Mesendoderm (in vitro differentiated cells): Measurements from ENCODE around the gene PROZ.

Experiments used
- DNase-seq: peaks from one replicate; pipeline ENCODE4 v3.0.0; 2013
- H2AK5ac ChIP-seq: 2 replicates; pipeline ENCODE4 v1.6.1; 2013; ENCODE audit warnings: low read length, inconsistent platforms
- H2BK120ac ChIP-seq: 2 replicates; pipeline ENCODE4 v1.6.1; 2013; ENCODE audit warnings: low read depth, mild to moderate bottlenecking, low read length, moderate library complexity, mixed read lengths
- H2BK15ac ChIP-seq: replicated peaks from 2 replicates; pipeline ENCODE4 v1.6.1; 2013; ENCODE audit warnings: low read depth, mild to moderate bottlenecking, moderate library complexity
- H2BK5ac ChIP-seq: 2 replicates; pipeline ENCODE4 v1.6.1; 2013; ENCODE audit warnings: low read length, inconsistent platforms
- H3K18ac ChIP-seq: 2 replicates; pipeline ENCODE4 v1.6.1; 2013; ENCODE audit warnings: mild to moderate bottlenecking, low read length, mixed read lengths
- H3K23ac ChIP-seq: one replicate; pipeline ENCODE4 v1.6.1; 2013; ENCODE audit warnings: low read length
- H3K27ac ChIP-seq: 2 replicates; pipeline ENCODE4 v1.5.1; 2013; ENCODE audit warnings: low read depth, mild to moderate bottlenecking, inconsistent platforms, low read length, moderate library complexity
- H3K27me3 ChIP-seq: 2 replicates; pipeline ENCODE4 v1.6.1; 2013; ENCODE audit warnings: low read length, control low read depth, mild to moderate bottlenecking, inconsistent platforms; ENCODE audit not compliant: insufficient read depth, poor library complexity
- H3K36me3 ChIP-seq: 2 replicates; pipeline ENCODE4 v1.6.1; 2013; ENCODE audit warnings: low read length, inconsistent platforms; ENCODE audit not compliant: control insufficient read depth, insufficient read depth
- H3K4ac ChIP-seq: one replicate; pipeline ENCODE4 v1.6.1; 2013; ENCODE audit warnings: low read depth, mild to moderate bottlenecking, low read length, moderate library complexity
- H3K4me1 ChIP-seq: 2 replicates; pipeline ENCODE4 v1.6.1; 2013; ENCODE audit warnings: low read depth, low read length, inconsistent platforms; ENCODE audit not compliant: control insufficient read depth
- H3K4me2 ChIP-seq: 2 replicates; pipeline ENCODE4 v1.6.1; 2013; ENCODE audit warnings: low read length
- H3K4me3 ChIP-seq: 2 replicates; pipeline ENCODE4 v1.5.1; 2013; ENCODE audit warnings: mild to moderate bottlenecking, low read length
- H3K56ac ChIP-seq: one replicate; pipeline ENCODE4 v1.6.1; 2013; ENCODE audit warnings: low read length
- H3K79me1 ChIP-seq: 2 replicates; pipeline ENCODE4 v1.6.1; 2013; ENCODE audit warnings: low read length, inconsistent platforms
- H3K79me2 ChIP-seq: 2 replicates; pipeline ENCODE4 v1.6.1; 2013; ENCODE audit warnings: mild to moderate bottlenecking, low read length; ENCODE audit not compliant: control insufficient read depth, insufficient read depth
- H3K9ac ChIP-seq: 2 replicates; pipeline ENCODE4 v1.6.1; 2013; ENCODE audit warnings: low read length, inconsistent platforms
- H4K5ac ChIP-seq: one replicate; pipeline ENCODE4 v1.6.1; 2013; ENCODE audit warnings: low read length
- H4K8ac ChIP-seq: one replicate; pipeline ENCODE4 v1.6.1; 2013; ENCODE audit warnings: low read depth, mild to moderate bottlenecking, control low read depth, low read length, moderate library complexity
- WGBS: extraction: QIAGEN DNeasy Blood & Tissue Kit; methylation state at CpG from one replicate; pipeline ENCODE4 v1.1.7; 2013; ENCODE audit warnings: low lambda C conversion rate, missing lambda C conversion rate; ENCODE audit not compliant: insufficient coverage; ENCODE audit errors: extremely low coverage; 5-methylcytosine and 5-hydroxymethylcytosine counted together

Gene PROZ

DNA sequence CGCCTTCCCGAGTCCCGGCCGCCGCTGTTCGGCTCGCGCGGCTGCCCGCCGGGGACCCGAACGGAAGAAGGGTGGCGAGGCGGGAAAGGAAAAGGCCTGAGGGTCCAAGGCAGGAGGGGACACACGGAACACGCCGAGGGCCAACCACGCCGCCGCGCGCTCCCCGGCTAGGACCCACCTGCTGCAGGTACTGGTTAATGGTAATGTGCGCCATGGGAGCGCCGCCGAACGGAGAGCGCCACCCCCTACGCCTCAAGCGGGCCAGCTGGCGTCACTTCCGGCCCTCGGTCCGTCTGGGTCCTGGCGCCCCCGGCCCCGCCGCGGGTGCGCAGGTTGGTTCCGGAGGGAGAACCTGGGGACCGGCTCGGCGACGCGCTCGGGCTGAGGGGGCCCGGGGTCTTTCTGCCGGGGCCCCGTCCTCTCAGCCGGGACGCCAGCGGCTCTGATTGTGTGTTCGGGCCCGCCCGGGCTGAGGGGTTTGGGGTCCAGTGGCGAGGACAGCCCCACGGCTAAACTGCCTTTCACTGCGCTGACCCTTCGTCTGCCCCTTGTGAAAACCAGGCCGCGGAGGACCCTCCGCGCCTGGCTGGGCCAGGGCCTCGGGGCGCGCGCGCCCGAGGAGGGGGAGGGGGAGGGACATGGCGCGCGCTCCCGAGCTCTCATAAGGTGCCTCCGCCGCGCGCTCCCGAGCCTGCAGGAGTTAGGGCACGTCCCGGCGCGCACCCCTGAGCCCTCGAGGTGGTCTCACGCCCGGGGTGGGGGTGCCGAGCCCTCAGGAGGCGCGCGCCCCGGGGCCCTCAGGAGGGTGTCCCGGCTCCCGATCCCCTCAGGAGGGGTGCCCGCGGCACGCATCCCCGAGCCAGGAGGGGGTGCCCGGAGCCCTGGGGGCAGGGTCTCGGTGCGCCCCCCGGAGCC, 50.2 kb downstream of the PROZ start, which contains the start of gene PCID2:
TSS of gene PCID2 (minus strand) at position 249 of the 915 bp plus-strand sequence. CDS start at position 214, 35 bp downstream.
- peaks cover 3% of the 10 kb centered on the region for H3K4me1 ChIP-seq
- peak within 1 kb of the TSS; percentile 93 for H3K9ac ChIP-seq
- peak within 1 kb of the TSS; percentile 5 for H4K8ac ChIP-seq
- peak within 1 kb of the TSS; percentile 54 for H2BK5ac ChIP-seq
- H3K4me2 ChIP-seq, result peak within 1 kb of the TSS; percentile 54
- WGBS, result no CpG with 5 or more reads among the region's 103 CpGs
- peaks cover 9% of the 10 kb centered on the region for H3K79me1 ChIP-seq
- peak within 1 kb of the TSS; percentile 98 for H3K27ac ChIP-seq
- H3K56ac ChIP-seq, result peak within 1 kb of the TSS; percentile 96
- no peak within 1 kb of the TSS for H2BK15ac ChIP-seq
- DNase-seq, result peak; percentile 97
- no peak within 1 kb of the TSS for H2AK5ac ChIP-seq
- no peak within 1 kb of the TSS for H3K23ac ChIP-seq
- H2BK120ac ChIP-seq, result peak within 1 kb of the TSS; percentile 93
- H3K79me2 ChIP-seq, result peaks cover 80% of the 10 kb centered on the region
- H3K18ac ChIP-seq, result peak within 1 kb of the TSS; percentile 100
- H3K27me3 ChIP-seq, result no peaks in the 10 kb centered on the region
- no peak within 1 kb of the TSS for H4K5ac ChIP-seq
- peak within 1 kb of the TSS; percentile 83 for H3K4me3 ChIP-seq
- H3K36me3 ChIP-seq, result no peaks in the 10 kb centered on the region
- H3K4ac ChIP-seq, result peak within 1 kb of the TSS; percentile 99

DNA sequence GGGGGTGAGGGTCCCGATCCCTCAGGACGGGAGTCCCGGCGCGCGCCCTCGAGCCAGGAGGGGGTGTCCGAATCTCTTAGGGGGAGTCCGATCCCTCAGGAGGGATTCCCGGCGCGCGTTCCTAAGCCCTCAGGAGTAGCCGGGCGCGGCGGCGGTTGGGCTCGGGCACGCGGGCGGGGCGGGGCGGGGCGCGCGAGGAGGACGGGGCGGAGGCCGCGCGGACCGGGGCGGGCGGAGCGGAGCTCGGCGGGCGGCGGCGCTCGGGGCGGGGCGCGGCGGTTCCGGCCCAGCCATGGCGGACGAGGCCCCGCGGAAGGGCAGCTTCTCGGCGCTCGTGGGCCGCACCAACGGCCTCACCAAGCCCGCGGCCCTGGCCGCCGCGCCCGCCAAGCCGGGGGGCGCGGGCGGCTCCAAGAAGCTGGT, 50.9 kb downstream of the PROZ start, which contains the start of gene CUL4A:
TSS of gene CUL4A (plus strand) at position 278 of the 423 bp plus-strand sequence. CDS start at position 293, 15 bp downstream.
- Histone ChIP-seq H3K27ac (peak within 1 kb of the TSS; percentile 98), H3K18ac (peak within 1 kb of the TSS; percentile 100), H2AK5ac (no peak within 1 kb of the TSS), H2BK120ac (peak within 1 kb of the TSS; percentile 93), H2BK5ac (peak within 1 kb of the TSS; percentile 54), H3K9ac (peak within 1 kb of the TSS; percentile 93), H3K4me2 (peak within 1 kb of the TSS; percentile 58), H4K8ac (peak within 1 kb of the TSS; percentile 5), H4K5ac (no peak within 1 kb of the TSS), H3K79me2 (peaks cover 80% of the 10 kb centered on the region), H2BK15ac (no peak within 1 kb of the TSS), H3K4me3 (peak within 1 kb of the TSS; percentile 83), H3K56ac (peak within 1 kb of the TSS; percentile 96), H3K36me3 (no peaks in the 10 kb centered on the region), H3K4ac (peak within 1 kb of the TSS; percentile 99), H3K79me1 (peaks cover 10% of the 10 kb centered on the region), H3K4me1 (peaks cover 3% of the 10 kb centered on the region), H3K23ac (no peak within 1 kb of the TSS), H3K27me3 (no peaks in the 10 kb centered on the region)
- peak; percentile 87 for DNase-seq
- WGBS, result no CpG with 5 or more reads among the region's 66 CpGs

DNA sequence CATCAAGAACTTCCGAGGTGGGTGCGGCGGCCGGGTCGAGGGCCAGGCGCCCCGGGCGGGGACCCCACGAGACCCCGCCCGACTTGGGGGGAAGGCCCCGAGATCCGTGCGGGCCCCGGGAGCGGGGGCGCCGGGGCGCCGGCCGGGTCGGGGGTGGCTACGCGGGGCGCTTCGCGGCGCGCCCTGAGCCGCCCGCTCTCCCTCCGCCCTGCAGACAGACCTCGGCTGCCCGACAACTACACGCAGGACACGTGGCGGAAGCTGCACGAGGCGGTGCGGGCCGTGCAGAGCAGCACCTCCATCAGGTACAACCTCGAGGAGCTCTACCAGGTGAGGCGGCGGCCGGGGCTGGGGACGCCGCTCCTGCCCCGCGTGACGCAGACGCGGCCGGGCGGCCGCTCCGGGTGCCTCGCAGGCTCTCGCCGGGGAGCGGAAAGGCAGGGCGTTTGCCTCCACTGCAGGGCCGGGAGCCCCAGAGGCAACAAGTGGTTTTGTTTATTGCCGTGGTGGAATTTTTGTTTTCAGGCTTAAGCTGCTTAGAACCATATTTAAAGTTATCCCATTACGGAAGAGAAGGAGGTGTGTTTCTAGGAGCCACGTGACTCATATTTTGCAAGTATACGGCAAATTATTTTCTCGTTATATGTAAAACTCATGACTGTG, 51.4 kb downstream of the PROZ start:
- H3K4ac ChIP-seq, result peak overlapping the region; percentile 97
- peak; percentile 83 for DNase-seq
- peaks cover 3% of the 10 kb centered on the region for H3K4me1 ChIP-seq
- no peak overlapping the region for H2AK5ac ChIP-seq
- peak overlapping the region; percentile 98 for H3K27ac ChIP-seq
- H3K56ac ChIP-seq, result peak overlapping the region; percentile 96
- H2BK120ac ChIP-seq, result peak overlapping the region; percentile 88
- H3K18ac ChIP-seq, result peak overlapping the region; percentile 100
- WGBS, result no CpG with 5 or more reads among the region's 67 CpGs
- peaks cover 8% of the 10 kb centered on the region for H3K79me1 ChIP-seq
- H3K79me2 ChIP-seq, result peaks cover 80% of the 10 kb centered on the region
- no peaks in the 10 kb centered on the region for H3K27me3 ChIP-seq
- no peak overlapping the region for H4K5ac ChIP-seq
- H2BK15ac ChIP-seq, result no peak overlapping the region
- H3K4me2 ChIP-seq, result peak overlapping the region; percentile 58
- peak overlapping the region; percentile 42 for H3K4me3 ChIP-seq
- H3K36me3 ChIP-seq, result no peaks in the 10 kb centered on the region
- H3K23ac ChIP-seq, result no peak overlapping the region
- H4K8ac ChIP-seq, result no peak overlapping the region
- peak overlapping the region; percentile 93 for H3K9ac ChIP-seq
- no peak overlapping the region for H2BK5ac ChIP-seq

DNA sequence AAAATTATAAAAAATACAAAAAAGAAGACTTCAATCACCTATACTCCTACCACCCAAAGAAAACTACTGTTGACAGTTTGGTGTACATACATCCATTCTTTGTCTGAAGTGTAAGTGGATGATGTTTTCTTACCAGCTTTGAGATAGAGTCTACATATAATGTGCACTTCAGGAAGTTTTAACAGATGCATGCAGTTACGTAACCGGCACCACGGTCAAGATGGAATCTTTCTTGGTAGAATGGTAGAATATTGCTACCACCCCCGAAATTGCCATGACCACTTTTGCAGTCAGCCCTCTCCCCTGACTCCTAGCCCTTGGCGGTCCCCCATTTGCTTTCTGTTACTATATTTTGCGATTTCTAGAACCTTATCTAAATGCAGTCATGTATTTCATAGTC, 52.4 kb downstream of the PROZ start:
- Histone ChIP-seq H2BK5ac (no peak overlapping the region), H3K27me3 (no peaks in the 10 kb centered on the region), H2BK120ac (no peak overlapping the region), H3K9ac (peak overlapping the region; percentile 61), H3K4me2 (peak overlapping the region; percentile 50), H3K4ac (no peak overlapping the region), H4K8ac (no peak overlapping the region), H3K27ac (no peak overlapping the region), H2AK5ac (no peak overlapping the region), H3K23ac (no peak overlapping the region), H3K18ac (no peak overlapping the region), H4K5ac (no peak overlapping the region), H2BK15ac (no peak overlapping the region), H3K56ac (peak overlapping the region; percentile 51), H3K4me1 (peaks cover 3% of the 10 kb centered on the region), H3K4me3 (no peak overlapping the region), H3K79me2 (peaks cover 80% of the 10 kb centered on the region), H3K36me3 (no peaks in the 10 kb centered on the region), H3K79me1 (peaks cover 9% of the 10 kb centered on the region)
- DNase-seq, result no peak
- WGBS, result no CpG with 5 or more reads among the region's 6 CpGs

DNA sequence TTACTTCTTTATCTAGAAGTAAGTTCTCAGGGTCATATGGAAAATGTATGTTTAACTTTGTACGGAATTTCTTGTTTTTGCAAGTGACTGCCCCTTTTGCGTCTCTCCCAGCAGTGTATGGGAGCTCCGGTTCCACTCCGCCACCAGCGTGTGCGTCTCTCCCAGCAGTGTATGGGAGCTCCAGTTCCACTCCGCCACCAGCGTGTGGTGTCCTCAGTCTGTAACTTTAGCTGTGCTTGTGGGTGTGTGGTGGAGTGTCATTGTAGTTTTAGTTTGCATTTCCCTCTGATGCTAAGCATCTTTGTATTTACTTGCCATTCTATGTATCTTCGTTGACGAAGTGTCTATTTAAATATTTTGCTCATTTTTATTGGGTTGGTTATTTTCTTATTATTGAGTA, 53.3 kb downstream of the PROZ start:
- H3K27me3 ChIP-seq, result no peaks in the 10 kb centered on the region
- peak; percentile 77 for DNase-seq
- no peak overlapping the region for H2BK15ac ChIP-seq
- no peak overlapping the region for H3K4me3 ChIP-seq
- no CpG with 5 or more reads among the region's 10 CpGs for WGBS
- no peak overlapping the region for H3K27ac ChIP-seq
- no peak overlapping the region for H2AK5ac ChIP-seq
- no peak overlapping the region for H3K56ac ChIP-seq
- H3K23ac ChIP-seq, result no peak overlapping the region
- H3K79me2 ChIP-seq, result peaks cover 80% of the 10 kb centered on the region
- no peak overlapping the region for H3K4me2 ChIP-seq
- no peak overlapping the region for H2BK120ac ChIP-seq
- H3K36me3 ChIP-seq, result no peaks in the 10 kb centered on the region
- no peak overlapping the region for H3K4ac ChIP-seq
- H3K79me1 ChIP-seq, result peaks cover 9% of the 10 kb centered on the region
- no peak overlapping the region for H3K9ac ChIP-seq
- peaks cover 7% of the 10 kb centered on the region for H3K4me1 ChIP-seq
- no peak overlapping the region for H3K18ac ChIP-seq
- no peak overlapping the region for H4K5ac ChIP-seq
- H4K8ac ChIP-seq, result no peak overlapping the region
- no peak overlapping the region for H2BK5ac ChIP-seq
